PC-9 (cell line): Measurements from ENCODE around the gene ARID4B. TPM values are rescaled to one million over a fixed set of nuclear protein-coding genes. Genes with fewer than 3 reads are reported as not detected.

ENCODE experiments used
- BruUV-seq: library from RNA; stranded (reverse); fragments of 400-500 nt; replicated peaks from 2 replicates; lab custom pipeline; 2021; lab: Mats Ljungman, UMichigan
- CTCF ChIA-PET: fragments of 300-600 bp; sonication (Branson Sonifier 250); formaldehyde crosslinking; loops from one replicate; lab custom pipeline; 2022; ENCODE audit warnings: antibody characterized with exemption; lab: Charles Lee
- POLR2A ChIA-PET: fragments of 300-600 bp; sonication (Branson Sonifier 250); formaldehyde crosslinking; loops from one replicate; lab custom pipeline; 2022; ENCODE audit warnings: antibody characterized with exemption; ENCODE audit not compliant: unreplicated experiment; lab: Charles Lee
- DNase-seq, 2 experiments: peaks; one replicate each; pipeline versions ENCODE4 v3.0.0 to v3.0.0-alpha.2; 2015 to 2022; ENCODE audit warnings: mixed read lengths in 1 of 2
- H2AFZ ChIP-seq: fragments of 200-600 bp; sonication (generic); 2 replicates; pipeline ENCODE4 v1.8.1; 2017; ENCODE audit warnings: antibody characterized with exemption
- H3F3A ChIP-seq: fragments of 200-600 bp; sonication (generic); 2 replicates; pipeline ENCODE4 v1.8.1; 2017; ENCODE audit warnings: antibody characterized with exemption, mild to moderate bottlenecking, low read depth; ENCODE audit not compliant: insufficient read depth
- H3K27ac ChIP-seq: fragments of 200-600 bp; sonication (generic); 2 replicates; pipeline ENCODE4 v1.6.1; 2016; ENCODE audit warnings: mixed run types
- H3K27me3 ChIP-seq: fragments of 200-600 bp; sonication (generic); 2 replicates; pipeline ENCODE4 v1.6.1; 2016; ENCODE audit warnings: low read depth, mixed run types; ENCODE audit not compliant: insufficient read depth
- H3K36me3 ChIP-seq: fragments of 200-600 bp; sonication (generic); 2 replicates; pipeline ENCODE4 v1.6.1; 2016; ENCODE audit warnings: low read depth, mixed run types
- H3K4me1 ChIP-seq: fragments of 200-600 bp; sonication (generic); replicated peaks from 2 replicates; pipeline ENCODE4 v1.6.1; 2016; ENCODE audit warnings: mixed run types; ENCODE audit not compliant: insufficient read depth
- H3K4me2 ChIP-seq: fragments of 200-600 bp; sonication (generic); 2 replicates; pipeline ENCODE4 v1.6.1; 2017; ENCODE audit warnings: mixed run types
- H3K4me3 ChIP-seq: fragments of 200-600 bp; sonication (generic); 2 replicates; pipeline ENCODE4 v1.6.1; 2016; ENCODE audit warnings: mixed run types
- H3K79me2 ChIP-seq: fragments of 200-600 bp; sonication (generic); 2 replicates; pipeline ENCODE4 v1.6.1; 2017; ENCODE audit warnings: low read depth, mixed run types
- H3K9me2 ChIP-seq: fragments of 200-600 bp; sonication (generic); 2 replicates; pipeline ENCODE4 v1.8.1; 2017; ENCODE audit warnings: mild to moderate bottlenecking; ENCODE audit not compliant: insufficient read depth
- H3K9me3 ChIP-seq: fragments of 200-600 bp; sonication (generic); 2 replicates; pipeline ENCODE4 v1.8.1; 2016; ENCODE audit warnings: low read depth; ENCODE audit not compliant: insufficient read depth
- H4K20me1 ChIP-seq: fragments of 200-600 bp; sonication (generic); 2 replicates; pipeline ENCODE4 v1.8.1; 2017; ENCODE audit not compliant: insufficient read depth
- EZH2 ChIP-seq: fragments of 200-600 bp; sonication (generic); IDR thresholded peaks from 2 replicates; pipeline ENCODE4 v1.8.0; 2017; ENCODE audit warnings: antibody characterized with exemption, low read depth
- intact Hi-C: fragments of 100-400 bp; cut with micrococcal nuclease; formaldehyde crosslinking; loops from one replicate; pipeline ENCODE4 v1.10.0; 2022; ENCODE audit not compliant: unreplicated experiment
- total RNA-seq: library from RNA; stranded (reverse); gene quantifications from 2 replicates; pipeline ENCODE4 v1.2.3, GENCODE V29; 2021
- TF ChIP-seq, protein P1 (sequence below): fragments of 200-600 bp; sonication (generic); conservative IDR thresholded peaks from 2 replicates; pipeline ENCODE4 v1.6.1; 2017; ENCODE audit warnings: mixed run types, antibody characterized with exemption, mild to moderate bottlenecking, moderate library complexity

Gene ARID4B
- total RNA-seq, 1 experiment from 2014 or later: 47.1 TPM

DNA sequence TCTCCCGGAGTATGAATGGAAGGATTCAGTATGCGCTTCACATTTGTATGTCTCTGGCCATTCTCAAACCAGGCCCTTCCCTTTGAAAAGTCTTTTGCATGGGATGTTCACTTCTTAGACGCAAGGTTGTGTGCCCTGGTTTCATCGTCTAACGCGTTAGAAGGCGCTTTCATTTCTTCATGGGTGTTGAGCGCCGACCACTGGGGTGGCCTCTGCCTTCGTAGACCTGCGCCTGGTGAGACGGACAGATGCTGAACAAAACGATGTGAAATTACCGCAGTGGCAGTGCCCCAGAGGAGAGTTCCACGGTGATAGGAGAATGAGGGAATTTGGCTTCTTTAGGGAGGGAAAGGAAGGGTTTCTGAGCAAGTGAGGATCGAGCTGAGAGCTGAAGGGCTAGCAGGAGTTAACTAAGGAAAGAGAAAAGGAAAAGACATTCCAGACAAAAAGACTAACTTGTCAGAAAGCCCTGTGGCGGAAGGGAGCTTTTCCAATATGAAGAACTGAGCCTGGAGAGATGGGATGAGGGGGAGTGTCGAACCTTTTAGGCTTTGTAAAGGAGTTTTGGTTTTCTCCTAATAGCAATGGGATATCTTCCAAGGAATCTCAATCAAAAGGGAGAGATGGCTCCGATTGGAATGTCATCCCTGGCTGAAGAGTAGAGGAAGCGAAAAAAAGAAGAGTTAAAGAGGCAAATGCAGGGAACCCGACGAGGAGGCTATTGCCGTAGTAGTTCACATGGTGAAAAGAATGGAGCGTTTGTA lies 1.3 kb upstream of the ARID4B start:
- TSS peak; percentile 57 for BruUV-seq
- H3K4me3 ChIP-seq: peak overlapping the region; percentile 65
- ChIA-PET CTCF (no interaction called here), POLR2A (interaction anchor here (0.6 to 0.7 kb wide), 2 partner anchors 113 to 148 kb away, joined by 3 to 16 read pairs; no protein-coding TSS in a partner anchor)
- H3K36me3 ChIP-seq: peaks cover 20% of the 10 kb centered on the region; the same call in 1 of the 2 replicates
- peak overlapping the region; percentile 83 for H3K4me2 ChIP-seq
- peaks cover 16% of the 10 kb centered on the region for H3F3A ChIP-seq
- H3K79me2 ChIP-seq: peaks cover 89% of the 10 kb centered on the region
- peaks cover 42% of the 10 kb centered on the region for H3K4me1 ChIP-seq
- H3K27ac ChIP-seq: peak overlapping the region; percentile 79
- intact Hi-C loops: loop anchor here (2.0 to 10.0 kb wide), 5 partner anchors 33 to 957 kb away; partner anchors contain the start of genes COA6, RBM34 and TOMM20
- peaks cover 23% of the 10 kb centered on the region for H4K20me1 ChIP-seq
- H3K27me3 ChIP-seq: no peaks in the 10 kb centered on the region
- H3K9me3 ChIP-seq: no peaks in the 10 kb centered on the region
- peaks cover 5% of the 10 kb centered on the region; the same call in 1 of the 2 replicates for H3K9me2 ChIP-seq
- no peak for TF ChIP-seq EZH2
- TF ChIP-seq, protein P1, sequence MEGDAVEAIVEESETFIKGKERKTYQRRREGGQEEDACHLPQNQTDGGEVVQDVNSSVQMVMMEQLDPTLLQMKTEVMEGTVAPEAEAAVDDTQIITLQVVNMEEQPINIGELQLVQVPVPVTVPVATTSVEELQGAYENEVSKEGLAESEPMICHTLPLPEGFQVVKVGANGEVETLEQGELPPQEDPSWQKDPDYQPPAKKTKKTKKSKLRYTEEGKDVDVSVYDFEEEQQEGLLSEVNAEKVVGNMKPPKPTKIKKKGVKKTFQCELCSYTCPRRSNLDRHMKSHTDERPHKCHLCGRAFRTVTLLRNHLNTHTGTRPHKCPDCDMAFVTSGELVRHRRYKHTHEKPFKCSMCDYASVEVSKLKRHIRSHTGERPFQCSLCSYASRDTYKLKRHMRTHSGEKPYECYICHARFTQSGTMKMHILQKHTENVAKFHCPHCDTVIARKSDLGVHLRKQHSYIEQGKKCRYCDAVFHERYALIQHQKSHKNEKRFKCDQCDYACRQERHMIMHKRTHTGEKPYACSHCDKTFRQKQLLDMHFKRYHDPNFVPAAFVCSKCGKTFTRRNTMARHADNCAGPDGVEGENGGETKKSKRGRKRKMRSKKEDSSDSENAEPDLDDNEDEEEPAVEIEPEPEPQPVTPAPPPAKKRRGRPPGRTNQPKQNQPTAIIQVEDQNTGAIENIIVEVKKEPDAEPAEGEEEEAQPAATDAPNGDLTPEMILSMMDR: peak; percentile 30; the same call in 1 of the 2 replicates
- peak in 1 of 2 experiments; percentile 42 for DNase-seq
- H2AFZ ChIP-seq: peak overlapping the region; percentile 73

DNA sequence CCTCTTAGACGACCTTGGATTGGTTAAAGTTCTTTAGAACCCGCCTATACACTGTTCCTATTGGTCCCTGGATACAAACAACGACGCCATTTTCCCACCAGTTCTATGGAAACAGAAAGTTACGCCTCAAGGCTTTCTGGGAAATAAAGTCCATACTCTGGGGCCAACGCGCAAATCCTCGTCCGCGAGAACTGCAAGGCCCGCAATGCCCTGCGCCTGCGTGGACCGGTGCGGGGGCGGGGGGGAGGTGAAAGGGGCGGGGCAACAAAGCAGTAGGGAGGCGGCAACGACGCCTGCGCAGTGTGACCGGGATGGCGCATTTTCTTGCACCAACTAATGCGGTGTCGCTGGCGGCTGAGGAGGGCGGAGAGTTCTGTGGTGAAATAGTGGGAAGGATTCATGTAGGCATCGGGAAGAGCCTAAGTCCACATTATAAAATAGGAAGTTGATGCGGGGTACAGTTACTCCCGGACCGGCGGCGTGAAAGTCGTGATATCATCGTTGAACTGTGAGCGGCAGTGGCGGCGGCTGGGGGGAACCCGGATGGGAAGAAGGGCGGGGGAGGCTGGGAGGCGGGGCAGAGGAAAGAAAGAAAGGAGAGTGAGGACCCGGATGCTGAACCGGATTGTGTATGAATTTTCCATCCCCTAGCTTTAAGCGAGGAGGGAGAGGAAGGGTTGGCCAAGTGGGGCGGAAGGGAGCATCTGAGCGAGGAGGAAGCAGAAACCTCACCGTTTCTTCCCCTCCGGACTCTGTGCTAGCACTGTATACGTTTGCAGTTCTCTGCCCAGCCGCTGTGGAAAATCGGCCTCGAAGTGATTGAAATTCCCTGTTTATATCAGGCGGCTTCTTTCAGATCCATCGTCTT lies 526 bp upstream of the ARID4B start, which contains the start of gene GGPS1:
GGPS1 (plus strand) TSS at position 300 of the 868 bp plus-strand sequence. CDS start 6,695 bp downstream, outside the sequence.
- Histone ChIP-seq H2AFZ (peak within 1 kb of the TSS; percentile 74), H3K9me2 (peaks cover 5% of the 10 kb centered on the region; the same call in 1 of the 2 replicates), H3K4me3 (peak within 1 kb of the TSS; percentile 89), H3K36me3 (peaks cover 24% of the 10 kb centered on the region; the same call in 1 of the 2 replicates), H3K27ac (peak within 1 kb of the TSS; percentile 79), H3K79me2 (peaks cover 89% of the 10 kb centered on the region), H3F3A (peaks cover 16% of the 10 kb centered on the region), H4K20me1 (peaks cover 26% of the 10 kb centered on the region), H3K4me1 (peaks cover 47% of the 10 kb centered on the region), H3K27me3 (no peaks in the 10 kb centered on the region), H3K9me3 (no peaks in the 10 kb centered on the region), H3K4me2 (peak within 1 kb of the TSS; percentile 94)
- intact Hi-C loops: loop anchor here (1.0 to 10.0 kb wide), 9 partner anchors 32 to 956 kb away; partner anchors contain the start of genes B3GALNT2, COA6, RBM34 and TBCE
- BruUV-seq: no TSS peak
- DNase-seq: peak; percentile 97 to 99
- no peak for TF ChIP-seq EZH2
- POLR2A ChIA-PET: interaction anchor here (0.6 to 0.8 kb wide), 10 partner anchors 11 to 1205 kb away, joined by 3 to 33 read pairs (median 6); partner anchors contain the start of gene TBCE
- CTCF ChIA-PET: interaction anchor here (0.9 to 1.1 kb wide), 2 partner anchors 87 to 89 kb away, joined by 3 to 5 read pairs; no protein-coding TSS in a partner anchor

DNA sequence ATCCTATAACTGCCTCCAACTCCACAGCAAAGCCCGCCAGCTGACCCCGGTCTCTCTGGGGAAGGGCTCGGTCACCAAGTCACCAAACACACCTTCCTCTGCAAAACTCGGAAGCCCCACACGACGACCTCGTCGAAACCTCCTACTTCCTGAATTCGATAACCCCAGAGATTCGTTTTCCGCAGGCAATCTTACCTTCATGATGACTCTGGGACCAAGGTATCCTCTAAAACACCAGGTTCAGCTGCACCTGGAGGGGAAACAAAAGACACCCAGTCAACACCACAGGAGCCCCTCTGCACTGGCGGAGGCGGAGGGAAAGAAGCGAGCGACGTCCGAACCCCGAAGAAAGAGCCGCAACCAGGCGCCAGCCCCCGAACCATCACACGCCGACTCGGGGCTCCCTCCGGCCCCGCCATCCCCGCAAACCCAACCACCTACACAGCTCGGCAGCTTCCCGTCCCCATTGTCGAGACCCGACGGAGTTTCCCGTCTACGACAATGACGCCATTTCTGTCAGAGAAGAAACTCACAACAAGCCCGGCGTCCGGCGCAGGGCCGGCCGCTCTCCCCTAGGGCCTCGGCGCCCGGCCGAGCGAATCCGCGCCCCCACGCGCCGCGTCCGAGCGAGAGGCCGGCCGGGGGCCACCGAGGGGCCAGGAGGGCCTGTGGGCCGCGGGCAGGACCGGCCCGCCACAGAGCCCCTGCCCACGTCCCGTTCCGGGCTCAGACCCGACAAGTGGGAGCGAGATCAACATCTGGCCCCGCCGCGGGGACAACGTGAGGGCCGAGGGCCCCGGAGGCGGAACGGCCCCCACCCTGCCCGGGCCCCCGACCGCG lies 1.0 kb downstream of the ARID4B start:
- CTCF ChIA-PET: no interaction called here
- intact Hi-C loops: loop anchor here (5.0 to 10.0 kb wide), 3 partner anchors 165 to 955 kb away; partner anchors contain the start of genes COA6, RBM34 and TOMM20

More for the DNA sequence above, 1.0 kb downstream of the ARID4B start:
- peaks cover 32% of the 10 kb centered on the region for H4K20me1 ChIP-seq
- POLR2A ChIA-PET: no interaction called here
- BruUV-seq: no TSS peak
- H3K4me1 ChIP-seq: peaks cover 40% of the 10 kb centered on the region
- H3K9me3 ChIP-seq: no peaks in the 10 kb centered on the region
- peaks cover 20% of the 10 kb centered on the region; the same call in 1 of the 2 replicates for H3K36me3 ChIP-seq
- H3K9me2 ChIP-seq: no peaks in the 10 kb centered on the region
- peak in 1 of 2 experiments; percentile 18 for DNase-seq
- peak overlapping the region; percentile 46 for H3K27ac ChIP-seq
- no peaks in the 10 kb centered on the region for H3K27me3 ChIP-seq
- H3K4me2 ChIP-seq: peak overlapping the region; percentile 94
- peak overlapping the region; percentile 89 for H3K4me3 ChIP-seq
- peaks cover 16% of the 10 kb centered on the region for H3F3A ChIP-seq
- TF ChIP-seq, protein P1: no peak
- TF ChIP-seq EZH2: no peak
- peak overlapping the region; percentile 74 for H2AFZ ChIP-seq
- peaks cover 89% of the 10 kb centered on the region for H3K79me2 ChIP-seq
